ENCODE measurements around the gene KCTD17. TPM values are rescaled to one million over a fixed set of nuclear protein-coding genes. Genes with fewer than 3 reads are reported as not detected.

Gene KCTD17
- total RNA-seq, 1 experiment from 2014 or later, result 29.5 TPM

GRCh38 chr22:37079668-37080171 is 28.2 kb downstream of the KCTD17 start:
- Histone ChIP-seq H3K4me1 (replicated peaks; ENCODE audit: insufficient read depth) (no peaks in the 10 kb centered on the region), H3F3A (ENCODE audit: insufficient read depth, low read depth) (no peaks in the 10 kb centered on the region), H3K9me2 (ENCODE audit: insufficient read depth) (no peaks in the 10 kb centered on the region), H3K27ac (no peak overlapping the region), H3K4me3 (no peak overlapping the region), H2AFZ (no peak overlapping the region), H3K9me3 (ENCODE audit: insufficient read depth, low read depth) (no peaks in the 10 kb centered on the region), H3K4me2 (no peak overlapping the region), H3K79me2 (ENCODE audit: low read depth) (no peaks in the 10 kb centered on the region), H3K36me3 (ENCODE audit: low read depth) (no peaks in the 10 kb centered on the region), H4K20me1 (ENCODE audit: insufficient read depth) (no peaks in the 10 kb centered on the region), H3K27me3 (ENCODE audit: insufficient read depth, low read depth) (peaks cover 26% of the 10 kb centered on the region)
- peak in 1 of 2 experiments; percentile 63 for DNase-seq
- intact Hi-C loops (cut with micrococcal nuclease; ENCODE audit: unreplicated experiment), result loop anchor here (1.0 to 5.0 kb wide), 3 partner anchors 119 to 378 kb away; no protein-coding TSS in a partner anchor
- ChIA-PET POLR2A (ENCODE audit: unreplicated experiment) (interaction anchor here (0.5 to 1.1 kb wide), 3 partner anchors 9 to 120 kb away, joined by 3 to 5 read pairs (median 5); no protein-coding TSS in a partner anchor), CTCF (interaction anchor here (0.9 to 1.1 kb wide), 2 partner anchors 118 to 120 kb away, joined by 3 to 7 read pairs; no protein-coding TSS in a partner anchor)
- BruUV-seq (replicated peaks), result no TSS peak
- TF ChIP-seq CTCF (conservative IDR thresholded peaks at IDR 0.05) (no peak), EZH2 (IDR thresholded peaks at IDR 0.05; ENCODE audit: low read depth) (no peak)

DNA sequence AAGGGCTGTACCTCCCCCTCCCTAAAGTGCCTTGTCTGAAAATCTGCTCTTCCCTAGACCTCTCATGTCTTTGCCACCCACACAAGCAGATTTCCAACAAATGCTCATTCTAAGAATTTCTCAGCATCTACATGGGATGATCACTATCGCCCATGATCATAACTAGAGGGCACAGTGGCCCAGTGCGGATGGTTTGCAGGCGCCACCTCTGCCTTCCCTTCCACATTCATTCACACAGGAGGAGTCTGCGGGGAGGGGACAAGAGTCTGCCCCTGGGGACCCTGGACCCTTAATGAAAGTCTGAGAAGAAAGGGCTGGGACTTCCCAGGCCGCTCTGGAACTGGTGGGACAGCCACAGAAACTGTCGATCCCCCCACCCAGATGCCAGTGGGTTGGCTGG is 28.9 kb downstream of the KCTD17 start:
- H2AFZ ChIP-seq, result no peak overlapping the region
- TF ChIP-seq CTCF (conservative IDR thresholded peaks at IDR 0.05) (no peak), EZH2 (IDR thresholded peaks at IDR 0.05; ENCODE audit: low read depth) (no peak)
- POLR2A ChIA-PET (ENCODE audit: unreplicated experiment), result no interaction called here
- no peaks in the 10 kb centered on the region for H3F3A ChIP-seq (ENCODE audit: insufficient read depth, low read depth)
- H3K79me2 ChIP-seq (ENCODE audit: low read depth), result no peaks in the 10 kb centered on the region
- H3K9me2 ChIP-seq (ENCODE audit: insufficient read depth), result no peaks in the 10 kb centered on the region
- H3K36me3 ChIP-seq (ENCODE audit: low read depth), result no peaks in the 10 kb centered on the region
- intact Hi-C loops (cut with micrococcal nuclease; ENCODE audit: unreplicated experiment), result no loop called here
- H3K4me1 ChIP-seq (replicated peaks; ENCODE audit: insufficient read depth), result no peaks in the 10 kb centered on the region
- H3K27ac ChIP-seq, result no peak overlapping the region
- H4K20me1 ChIP-seq (ENCODE audit: insufficient read depth), result no peaks in the 10 kb centered on the region
- no peaks in the 10 kb centered on the region for H3K9me3 ChIP-seq (ENCODE audit: insufficient read depth, low read depth)
- H3K27me3 ChIP-seq (ENCODE audit: insufficient read depth, low read depth), result peaks cover 22% of the 10 kb centered on the region
- H3K4me2 ChIP-seq, result no peak overlapping the region
- CTCF ChIA-PET, result no interaction called here
- BruUV-seq (replicated peaks), result no TSS peak
- no peak for DNase-seq
- no peak overlapping the region for H3K4me3 ChIP-seq

- Histone ChIP-seq H3F3A (ENCODE audit: insufficient read depth, low read depth) (no peaks in the 10 kb centered on the region), H3K9me2 (ENCODE audit: insufficient read depth) (no peaks in the 10 kb centered on the region), H3K79me2 (ENCODE audit: low read depth) (no peaks in the 10 kb centered on the region), H2AFZ (no peak overlapping the region), H3K4me2 (no peak overlapping the region), H3K27ac (no peak overlapping the region), H4K20me1 (ENCODE audit: insufficient read depth) (no peaks in the 10 kb centered on the region), H3K4me1 (replicated peaks; ENCODE audit: insufficient read depth) (no peaks in the 10 kb centered on the region), H3K36me3 (ENCODE audit: low read depth) (no peaks in the 10 kb centered on the region), H3K4me3 (no peak overlapping the region), H3K27me3 (ENCODE audit: insufficient read depth, low read depth) (peaks cover 18% of the 10 kb centered on the region), H3K9me3 (ENCODE audit: insufficient read depth, low read depth) (no peaks in the 10 kb centered on the region)
- no peak for TF ChIP-seq CTCF (conservative IDR thresholded peaks at IDR 0.05)
- no peak for TF ChIP-seq EZH2 (IDR thresholded peaks at IDR 0.05; ENCODE audit: low read depth)
- no TSS peak for BruUV-seq (replicated peaks)
- POLR2A ChIA-PET (ENCODE audit: unreplicated experiment), result no interaction called here
- intact Hi-C loops (cut with micrococcal nuclease; ENCODE audit: unreplicated experiment), result no loop called here
- DNase-seq, result no peak
- CTCF ChIA-PET, result no interaction called here
These were observed 29.3 kb downstream of the KCTD17 start for GRCh38 chr22:37080838-37081237.

Measured in PC-9 (cell line).